PFSK-1 (cell line): ENCODE results near the gene GPR108.

ENCODE experiments used
- POLR2AphosphoS5 ChIP-seq: IDR thresholded peaks from 2 replicates; pipeline ENCODE4 v1.6.1; 2012; ENCODE audit warnings: low read depth, mild to moderate bottlenecking, control low read depth, low read length, moderate library complexity
- SIN3A ChIP-seq: IDR thresholded peaks from 2 replicates; pipeline ENCODE4 v1.6.1; 2012; ENCODE audit warnings: mild to moderate bottlenecking, low read length, moderate library complexity, borderline replicate concordance; ENCODE audit not compliant: insufficient read depth
- TAF1 ChIP-seq: IDR thresholded peaks from 2 replicates; pipeline ENCODE4 v1.6.1; 2012; ENCODE audit warnings: low read length, control low read depth, borderline replicate concordance; ENCODE audit not compliant: insufficient read depth
- TF ChIP-seq, protein P1 (sequence below), 2 experiments: IDR thresholded peaks; 2 replicates each; pipeline versions ENCODE4 v1.6.1 to v1.8.0; 2011 to 2012; ENCODE audit warnings: low read depth in 2 of 2, low read length in 2 of 2, control low read depth in 1 of 2, inconsistent platforms in 1 of 2, mild to moderate bottlenecking in 1 of 2, moderate library complexity in 1 of 2; ENCODE audit not compliant: insufficient read depth in 1 of 2

DNA sequence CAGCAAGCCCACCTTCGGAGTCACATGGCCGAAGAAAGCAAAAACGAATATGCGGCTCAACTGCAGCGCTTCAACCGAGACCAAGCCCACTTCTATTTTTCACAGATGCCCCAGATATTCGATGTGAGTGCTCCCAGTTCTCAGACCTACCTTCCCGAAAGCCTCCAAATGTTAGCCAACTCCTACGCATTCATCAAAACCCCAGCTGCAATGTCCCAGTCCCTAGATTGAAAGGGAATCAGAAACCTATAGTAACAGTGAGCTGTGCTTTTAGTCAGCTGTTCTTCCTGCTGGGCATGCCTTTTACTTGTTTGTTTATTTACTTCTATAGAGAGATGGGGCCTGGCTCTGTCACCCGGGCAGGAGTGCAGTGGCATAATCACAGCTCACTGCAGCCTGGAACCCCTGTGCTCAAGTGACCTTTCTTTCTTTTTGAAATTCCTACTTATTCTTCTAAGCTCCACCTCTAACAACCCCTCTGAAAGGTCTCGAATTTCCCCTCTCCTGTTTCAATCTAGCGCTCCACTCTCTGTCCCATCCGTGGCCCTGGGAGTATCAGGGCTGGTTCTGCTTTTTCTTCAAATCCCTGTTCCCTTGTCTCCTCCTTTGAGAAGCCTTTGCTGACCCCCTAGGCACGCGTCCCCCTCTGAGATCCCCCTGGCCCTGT, 6.5 kb upstream of the GPR108 start:
- no peak for TF ChIP-seq POLR2AphosphoS5
- TF ChIP-seq, protein P1, sequence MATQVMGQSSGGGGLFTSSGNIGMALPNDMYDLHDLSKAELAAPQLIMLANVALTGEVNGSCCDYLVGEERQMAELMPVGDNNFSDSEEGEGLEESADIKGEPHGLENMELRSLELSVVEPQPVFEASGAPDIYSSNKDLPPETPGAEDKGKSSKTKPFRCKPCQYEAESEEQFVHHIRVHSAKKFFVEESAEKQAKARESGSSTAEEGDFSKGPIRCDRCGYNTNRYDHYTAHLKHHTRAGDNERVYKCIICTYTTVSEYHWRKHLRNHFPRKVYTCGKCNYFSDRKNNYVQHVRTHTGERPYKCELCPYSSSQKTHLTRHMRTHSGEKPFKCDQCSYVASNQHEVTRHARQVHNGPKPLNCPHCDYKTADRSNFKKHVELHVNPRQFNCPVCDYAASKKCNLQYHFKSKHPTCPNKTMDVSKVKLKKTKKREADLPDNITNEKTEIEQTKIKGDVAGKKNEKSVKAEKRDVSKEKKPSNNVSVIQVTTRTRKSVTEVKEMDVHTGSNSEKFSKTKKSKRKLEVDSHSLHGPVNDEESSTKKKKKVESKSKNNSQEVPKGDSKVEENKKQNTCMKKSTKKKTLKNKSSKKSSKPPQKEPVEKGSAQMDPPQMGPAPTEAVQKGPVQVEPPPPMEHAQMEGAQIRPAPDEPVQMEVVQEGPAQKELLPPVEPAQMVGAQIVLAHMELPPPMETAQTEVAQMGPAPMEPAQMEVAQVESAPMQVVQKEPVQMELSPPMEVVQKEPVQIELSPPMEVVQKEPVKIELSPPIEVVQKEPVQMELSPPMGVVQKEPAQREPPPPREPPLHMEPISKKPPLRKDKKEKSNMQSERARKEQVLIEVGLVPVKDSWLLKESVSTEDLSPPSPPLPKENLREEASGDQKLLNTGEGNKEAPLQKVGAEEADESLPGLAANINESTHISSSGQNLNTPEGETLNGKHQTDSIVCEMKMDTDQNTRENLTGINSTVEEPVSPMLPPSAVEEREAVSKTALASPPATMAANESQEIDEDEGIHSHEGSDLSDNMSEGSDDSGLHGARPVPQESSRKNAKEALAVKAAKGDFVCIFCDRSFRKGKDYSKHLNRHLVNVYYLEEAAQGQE (IDR thresholded peaks at IDR 0.05; ENCODE audit: insufficient read depth in 1 of 2, low read depth in 2 of 2, low read length in 2 of 2) = no peak
- TF ChIP-seq SIN3A = no peak
- TF ChIP-seq TAF1 = no peak
